GM23338 (cell line): ENCODE measurements around the gene C16orf86. TPM values are rescaled to one million over a fixed set of nuclear protein-coding genes. Genes with fewer than 3 reads are reported as not detected.

ENCODE experiments used
- CREB1 ChIP-seq: fragments of 250-450 bp; sonication (Bioruptor Pico); IDR thresholded peaks from 2 replicates; pipeline ENCODE4 v1.5.0; 2020; ENCODE audit warnings: low read depth, mild to moderate bottlenecking, moderate library complexity
- ETS1 ChIP-seq: IDR thresholded peaks from 2 replicates; pipeline ENCODE4 v1.6.1; 2016; ENCODE audit warnings: antibody characterized with exemption
- EZH2 ChIP-seq: fragments of 200-600 bp; sonication (generic); IDR thresholded peaks from one replicate; pipeline ENCODE4 v1.8.0; 2017; ENCODE audit warnings: antibody characterized with exemption, mild to moderate bottlenecking, low read depth; ENCODE audit not compliant: unreplicated experiment
- STAT1 ChIP-seq: IDR thresholded peaks from one replicate; pipeline ENCODE4 v1.6.1; 2016; ENCODE audit warnings: antibody characterized with exemption; ENCODE audit not compliant: unreplicated experiment
- ZNF462 ChIP-seq: fragments of 250-450 bp; sonication (Bioruptor Pico); IDR thresholded peaks from 2 replicates; pipeline ENCODE4 v1.5.0; 2020; ENCODE audit warnings: mild to moderate bottlenecking, moderate library complexity
- polyA plus RNA-seq: library from polyadenylated mRNA; unstranded; fragments of >200 nt; fragmentation: Nextera tagmentation; extraction: Ambion mirVana; gene quantifications from 2 replicates; pipeline ENCODE4 v1.2.1, GENCODE V29; 2016
- total RNA-seq: library from RNA; depleted of rRNA; stranded (reverse); fragments of >200 nt; shearing (Covaris generic); gene quantifications from 2 replicates; pipeline ENCODE4 v1.2.3, GENCODE V29; 2014

Gene C16orf86
- total and polyA plus RNA-seq, 2 experiments from 2014 or later, result 0.87 to 1.1 TPM

GRCh38 chr16:67657751-67658518 lies 8.7 kb upstream of the C16orf86 start (continued):
- TF ChIP-seq ZNF462 (CRISPR knock-in tag) (no peak), STAT1 (no peak), ETS1 (no peak), CREB1 (CRISPR knock-in tag) (no peak), EZH2 (no peak)
